K562 (cell line): Measurements from ENCODE around the gene CYB5R4. TPM values are rescaled to one million over a fixed set of nuclear protein-coding genes. Genes with fewer than 3 reads are reported as not detected.

Experiments used
- HMG20A ChIP-seq: fragments of 450-650 bp; formaldehyde crosslinking; conservative IDR thresholded peaks from 2 replicates; pipeline ENCODE4 v1.4.0; 2020; ENCODE audit warnings: mild to moderate bottlenecking, mixed read lengths
- SRSF3 ChIP-seq: fragments of 200-400 bp; formaldehyde crosslinking; IDR thresholded peaks from 2 replicates; pipeline ENCODE4 v1.6.1; 2016; ENCODE audit warnings: mild to moderate bottlenecking, low read length, moderate library complexity; ENCODE audit not compliant: insufficient read depth
- STAT5B ChIP-seq: fragments of 250-450 bp; sonication (Bioruptor Pico); IDR thresholded peaks from 2 replicates; pipeline ENCODE4 v1.8.0; 2021; ENCODE audit warnings: mild to moderate bottlenecking, inconsistent platforms
- XRCC5 ChIP-seq: fragments of 200-400 bp; formaldehyde crosslinking; IDR thresholded peaks from 2 replicates; pipeline ENCODE4 v1.6.1; 2017; ENCODE audit warnings: low read depth, mild to moderate bottlenecking, low read length
- polyA plus RNA-seq, 8 experiments: library from polyadenylated mRNA; depleted of rRNA in 4 of 8; stranded (reverse) in 5 of 8; unstranded in 3 of 8; fragments of >200 nt; fragmentation: Nextera tagmentation in 2 of 8; fragmentation: Illumina TruSeq in 1 of 8; extraction: Ambion mirVana in 2 of 8; extraction: Trizol in 1 of 8; gene quantifications; 2 replicates each; pipeline versions ENCODE4 v1.2.1 to v1.2.3, GENCODE V29; 2011 to 2014; ENCODE audit warnings: inconsistent platforms in 1 of 8, missing spikeins in 1 of 8
- total RNA-seq, 7 experiments: library from RNA; depleted of rRNA in 6 of 7; stranded (reverse); fragments of >200 nt in 6 of 7; fragmentation: Illumina TruSeq in 2 of 7; extraction: Trizol in 2 of 7; gene quantifications; 2 replicates each; pipeline versions ENCODE4 v1.2.1 to v1.2.3, GENCODE V29; 2011 to 2021; ENCODE audit warnings: low replicate concordance in 1 of 7
- TF ChIP-seq, protein P1 (sequence below): fragments of 200-800 bp; sonication (Bioruptor generic); IDR thresholded peaks from 2 replicates; pipeline ENCODE4 v1.6.1; 2016; ENCODE audit warnings: missing genetic modification characterization, missing compliant biosample characterization
- TF ChIP-seq, protein P2 (sequence below): fragments of 250-450 bp; sonication (Bioruptor Pico); IDR thresholded peaks from 2 replicates; pipeline ENCODE4 v1.4.0; 2020; ENCODE audit warnings: mild to moderate bottlenecking
- TF ChIP-seq, protein P3 (sequence below), 2 experiments: fragments of 450-650 bp; IDR thresholded peaks; 2 replicates each; pipeline ENCODE4 v1.6.1; 2016; ENCODE audit warnings: mild to moderate bottlenecking in 2 of 2, borderline replicate concordance in 1 of 2, low read depth in 1 of 2, moderate library complexity in 1 of 2

Gene CYB5R4
- total and polyA plus RNA-seq, 9 of the 15 experiments (the other 6 are each of a cell fraction or from before 2014, with no cell fraction given) = 5.9 to 23.1 (median 19.0) TPM

DNA sequence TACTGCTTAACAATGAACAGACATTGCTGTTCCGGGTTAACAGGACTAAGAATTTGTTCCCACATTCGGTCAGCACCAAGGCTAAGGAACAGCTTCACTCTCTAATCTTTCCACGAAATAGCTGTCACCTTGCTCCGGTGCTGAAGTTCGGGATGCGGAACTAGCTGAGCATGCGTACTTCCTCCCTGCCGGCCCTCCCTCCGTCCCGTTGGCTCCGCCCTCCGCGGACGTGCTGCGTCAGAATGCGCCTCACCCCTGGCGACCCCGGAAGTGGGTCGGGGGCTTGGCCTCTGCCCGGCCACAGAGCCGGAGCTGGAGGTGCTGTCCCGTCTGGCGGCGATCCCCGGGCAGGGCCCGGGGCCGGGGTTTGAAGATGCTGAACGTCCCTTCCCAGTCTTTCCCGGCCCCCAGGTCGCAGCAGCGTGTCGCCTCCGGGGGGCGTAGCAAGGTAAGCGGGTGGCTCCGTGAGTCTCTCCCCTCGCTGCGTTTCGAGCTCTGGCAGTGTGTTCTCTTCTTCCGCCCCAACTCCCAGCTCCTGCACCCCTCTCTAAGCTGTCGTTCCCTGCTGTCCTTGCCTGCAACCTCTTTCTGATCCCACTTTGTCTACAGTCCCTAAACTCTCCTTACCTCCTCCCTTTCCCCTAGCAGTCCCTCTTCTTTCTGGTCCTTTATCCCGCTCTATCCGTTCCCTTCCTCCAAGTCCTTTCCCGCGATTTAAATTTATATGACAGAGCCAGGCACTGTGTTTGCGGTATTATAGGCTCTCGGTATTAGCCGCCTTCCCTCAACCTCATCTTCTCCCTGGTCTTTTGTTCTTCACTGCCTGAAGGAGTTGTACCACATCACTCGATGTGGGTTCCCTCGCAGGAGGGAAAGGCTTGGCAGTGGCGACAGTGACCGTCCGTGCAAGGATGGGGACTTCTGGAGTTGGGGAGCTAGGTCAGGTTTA lies at the start of gene CYB5R4 (continued):
- TF ChIP-seq, protein P1, sequence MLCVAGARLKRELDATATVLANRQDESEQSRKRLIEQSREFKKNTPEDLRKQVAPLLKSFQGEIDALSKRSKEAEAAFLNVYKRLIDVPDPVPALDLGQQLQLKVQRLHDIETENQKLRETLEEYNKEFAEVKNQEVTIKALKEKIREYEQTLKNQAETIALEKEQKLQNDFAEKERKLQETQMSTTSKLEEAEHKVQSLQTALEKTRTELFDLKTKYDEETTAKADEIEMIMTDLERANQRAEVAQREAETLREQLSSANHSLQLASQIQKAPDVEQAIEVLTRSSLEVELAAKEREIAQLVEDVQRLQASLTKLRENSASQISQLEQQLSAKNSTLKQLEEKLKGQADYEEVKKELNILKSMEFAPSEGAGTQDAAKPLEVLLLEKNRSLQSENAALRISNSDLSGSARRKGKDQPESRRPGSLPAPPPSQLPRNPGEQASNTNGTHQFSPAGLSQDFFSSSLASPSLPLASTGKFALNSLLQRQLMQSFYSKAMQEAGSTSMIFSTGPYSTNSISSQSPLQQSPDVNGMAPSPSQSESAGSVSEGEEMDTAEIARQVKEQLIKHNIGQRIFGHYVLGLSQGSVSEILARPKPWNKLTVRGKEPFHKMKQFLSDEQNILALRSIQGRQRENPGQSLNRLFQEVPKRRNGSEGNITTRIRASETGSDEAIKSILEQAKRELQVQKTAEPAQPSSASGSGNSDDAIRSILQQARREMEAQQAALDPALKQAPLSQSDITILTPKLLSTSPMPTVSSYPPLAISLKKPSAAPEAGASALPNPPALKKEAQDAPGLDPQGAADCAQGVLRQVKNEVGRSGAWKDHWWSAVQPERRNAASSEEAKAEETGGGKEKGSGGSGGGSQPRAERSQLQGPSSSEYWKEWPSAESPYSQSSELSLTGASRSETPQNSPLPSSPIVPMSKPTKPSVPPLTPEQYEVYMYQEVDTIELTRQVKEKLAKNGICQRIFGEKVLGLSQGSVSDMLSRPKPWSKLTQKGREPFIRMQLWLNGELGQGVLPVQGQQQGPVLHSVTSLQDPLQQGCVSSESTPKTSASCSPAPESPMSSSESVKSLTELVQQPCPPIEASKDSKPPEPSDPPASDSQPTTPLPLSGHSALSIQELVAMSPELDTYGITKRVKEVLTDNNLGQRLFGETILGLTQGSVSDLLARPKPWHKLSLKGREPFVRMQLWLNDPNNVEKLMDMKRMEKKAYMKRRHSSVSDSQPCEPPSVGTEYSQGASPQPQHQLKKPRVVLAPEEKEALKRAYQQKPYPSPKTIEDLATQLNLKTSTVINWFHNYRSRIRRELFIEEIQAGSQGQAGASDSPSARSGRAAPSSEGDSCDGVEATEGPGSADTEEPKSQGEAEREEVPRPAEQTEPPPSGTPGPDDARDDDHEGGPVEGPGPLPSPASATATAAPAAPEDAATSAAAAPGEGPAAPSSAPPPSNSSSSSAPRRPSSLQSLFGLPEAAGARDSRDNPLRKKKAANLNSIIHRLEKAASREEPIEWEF = peak; percentile 94
- TF ChIP-seq STAT5B (CRISPR knock-in tag) (no peak), SRSF3 (no peak), XRCC5 (peak; percentile 75; the same call in 1 of the 2 replicates), HMG20A (CRISPR knock-in tag) (no peak)
- TF ChIP-seq, protein P2, sequence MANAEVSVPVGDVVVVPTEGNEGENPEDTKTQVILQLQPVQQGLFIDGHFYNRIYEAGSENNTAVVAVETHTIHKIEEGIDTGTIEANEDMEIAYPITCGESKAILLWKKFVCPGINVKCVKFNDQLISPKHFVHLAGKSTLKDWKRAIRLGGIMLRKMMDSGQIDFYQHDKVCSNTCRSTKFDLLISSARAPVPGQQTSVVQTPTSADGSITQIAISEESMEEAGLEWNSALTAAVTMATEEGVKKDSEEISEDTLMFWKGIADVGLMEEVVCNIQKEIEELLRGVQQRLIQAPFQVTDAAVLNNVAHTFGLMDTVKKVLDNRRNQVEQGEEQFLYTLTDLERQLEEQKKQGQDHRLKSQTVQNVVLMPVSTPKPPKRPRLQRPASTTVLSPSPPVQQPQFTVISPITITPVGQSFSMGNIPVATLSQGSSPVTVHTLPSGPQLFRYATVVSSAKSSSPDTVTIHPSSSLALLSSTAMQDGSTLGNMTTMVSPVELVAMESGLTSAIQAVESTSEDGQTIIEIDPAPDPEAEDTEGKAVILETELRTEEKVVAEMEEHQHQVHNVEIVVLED (CRISPR knock-in tag) = peak; percentile 95
- TF ChIP-seq, protein P3, sequence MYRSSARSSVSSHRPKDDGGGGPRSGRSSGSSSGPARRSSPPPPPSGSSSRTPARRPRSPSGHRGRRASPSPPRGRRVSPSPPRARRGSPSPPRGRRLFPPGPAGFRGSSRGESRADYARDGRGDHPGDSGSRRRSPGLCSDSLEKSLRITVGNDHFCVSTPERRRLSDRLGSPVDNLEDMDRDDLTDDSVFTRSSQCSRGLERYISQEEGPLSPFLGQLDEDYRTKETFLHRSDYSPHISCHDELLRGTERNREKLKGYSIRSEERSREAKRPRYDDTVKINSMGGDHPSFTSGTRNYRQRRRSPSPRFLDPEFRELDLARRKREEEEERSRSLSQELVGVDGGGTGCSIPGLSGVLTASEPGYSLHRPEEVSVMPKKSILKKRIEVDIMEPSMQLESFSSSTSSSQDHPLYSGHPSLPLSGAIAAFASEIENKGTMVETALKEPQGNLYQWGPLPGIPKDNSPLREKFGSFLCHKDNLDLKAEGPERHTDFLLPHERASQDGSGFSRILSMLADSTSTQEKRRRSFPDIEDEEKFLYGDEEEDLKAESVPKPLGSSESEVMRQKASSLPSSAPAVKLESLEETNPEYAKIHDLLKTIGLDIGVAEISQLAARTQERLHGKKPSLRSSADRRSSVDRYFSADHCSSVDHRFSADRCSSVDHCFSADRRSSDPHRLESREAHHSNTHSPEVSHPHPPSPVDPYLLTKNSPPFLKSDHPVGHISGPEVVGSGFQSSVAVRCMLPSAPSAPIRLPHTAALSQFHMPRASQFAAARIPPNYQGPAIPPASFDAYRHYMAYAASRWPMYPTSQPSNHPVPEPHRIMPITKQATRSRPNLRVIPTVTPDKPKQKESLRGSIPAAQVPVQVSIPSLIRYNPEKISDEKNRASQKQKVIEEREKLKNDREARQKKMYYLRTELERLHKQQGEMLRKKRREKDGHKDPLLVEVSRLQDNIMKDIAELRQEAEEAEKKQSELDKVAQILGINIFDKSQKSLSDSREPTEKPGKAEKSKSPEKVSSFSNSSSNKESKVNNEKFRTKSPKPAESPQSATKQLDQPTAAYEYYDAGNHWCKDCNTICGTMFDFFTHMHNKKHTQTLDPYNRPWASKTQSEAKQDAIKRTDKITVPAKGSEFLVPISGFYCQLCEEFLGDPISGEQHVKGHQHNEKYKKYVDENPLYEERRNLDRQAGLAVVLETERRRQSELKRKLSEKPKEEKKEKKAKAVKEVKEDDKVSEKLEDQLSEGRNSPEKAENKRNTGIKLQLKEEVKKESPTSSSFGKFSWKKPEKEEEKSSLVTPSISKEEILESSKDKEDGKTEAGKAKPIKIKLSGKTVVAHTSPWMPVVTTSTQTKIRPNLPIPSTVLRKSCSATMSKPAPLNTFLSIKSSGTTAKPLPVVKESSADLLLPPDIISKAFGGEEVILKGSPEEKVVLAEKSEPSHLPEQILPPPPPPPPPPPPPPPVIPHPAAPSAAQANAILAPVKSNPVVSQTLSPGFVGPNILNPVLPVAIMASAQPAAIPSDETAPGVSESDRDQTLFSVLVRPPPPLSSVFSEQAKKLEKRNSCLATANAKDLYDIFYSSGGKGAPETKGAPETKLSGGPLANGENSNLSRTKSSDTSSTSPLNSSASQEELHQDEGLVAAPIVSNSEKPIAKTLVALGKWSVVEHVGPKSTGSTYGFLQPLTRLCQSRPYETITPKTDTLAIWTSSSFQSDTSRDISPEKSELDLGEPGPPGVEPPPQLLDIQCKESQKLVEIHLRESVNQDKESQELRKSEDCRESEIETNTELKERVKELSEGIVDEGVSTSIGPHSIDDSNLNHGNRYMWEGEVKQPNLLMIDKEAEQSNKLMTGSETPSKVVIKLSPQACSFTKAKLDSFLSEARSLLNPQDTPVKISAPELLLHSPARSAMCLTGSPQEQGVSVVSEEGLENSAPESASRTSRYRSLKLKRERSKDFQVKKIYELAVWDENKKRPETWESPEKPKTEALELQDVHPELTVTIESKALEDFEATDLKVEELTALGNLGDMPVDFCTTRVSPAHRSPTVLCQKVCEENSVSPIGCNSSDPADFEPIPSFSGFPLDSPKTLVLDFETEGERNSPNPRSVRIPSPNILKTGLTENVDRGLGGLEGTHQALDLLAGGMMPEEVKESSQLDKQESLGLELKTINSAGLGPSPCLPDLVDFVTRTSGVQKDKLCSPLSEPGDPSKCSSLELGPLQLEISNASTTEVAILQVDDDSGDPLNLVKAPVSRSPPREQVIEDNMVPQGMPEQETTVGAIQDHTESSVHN (IDR thresholded peaks at IDR 0.05; ENCODE audit: borderline replicate concordance in 1 of 2, low read depth in 1 of 2) = no peak
